Lung (tissue), 12 donors: Measurements from ENCODE around the gene PPOX. TPM values are rescaled to one million over a fixed set of nuclear protein-coding genes. Genes with fewer than 3 reads are reported as not detected.

Experiments used
- ATAC-seq: fragments of 200-7000 bp; cut with Tn5 transposase; one replicate; pipeline ENCODE4 v1.9.1; 2020; ENCODE audit warnings: moderate number of reproducible peaks; ENCODE audit not compliant: insufficient read depth, low FRiP score
- DNase-seq, 3 donors: peaks; one replicate each; pipeline ENCODE4 v3.0.0-alpha.2; 2013 to 2017
- H3K27ac ChIP-seq, 2 donors: one replicate each; pipeline ENCODE4 v1.5.1; 2013; ENCODE audit warnings: mild to moderate bottlenecking in 2 of 2, moderate library complexity in 2 of 2, control low read depth in 1 of 2, inconsistent platforms in 1 of 2, low read depth in 1 of 2, low read length in 1 of 2
- H3K27me3 ChIP-seq, 3 donors: one replicate each; pipeline ENCODE4 v1.5.1; 2013; ENCODE audit warnings: low read length in 2 of 3; ENCODE audit not compliant: control insufficient read depth in 3 of 3, insufficient read depth in 3 of 3
- H3K36me3 ChIP-seq, 4 donors: one replicate each; pipeline ENCODE4 v1.5.1; 2013; ENCODE audit warnings: low read length in 4 of 4, mild to moderate bottlenecking in 1 of 4, moderate library complexity in 1 of 4; ENCODE audit not compliant: control insufficient read depth in 4 of 4, insufficient read depth in 4 of 4
- H3K4me1 ChIP-seq, 5 donors: one replicate each; pipeline ENCODE4 v1.5.1; 2013; ENCODE audit warnings: low read length in 5 of 5, mild to moderate bottlenecking in 2 of 5, moderate library complexity in 1 of 5; ENCODE audit not compliant: control insufficient read depth in 5 of 5, insufficient read depth in 5 of 5
- H3K4me3 ChIP-seq: one replicate; pipeline ENCODE4 v1.5.1; 2013; ENCODE audit warnings: mild to moderate bottlenecking, control low read depth, moderate library complexity
- H3K9ac ChIP-seq, 2 donors: one replicate each; pipeline ENCODE4 v1.5.1; 2013; ENCODE audit warnings: low read length in 2 of 2, control low read depth in 1 of 2; ENCODE audit not compliant: insufficient read depth in 1 of 2
- H3K9me3 ChIP-seq, 4 donors: one replicate each; pipeline ENCODE4 v1.5.1; 2013; ENCODE audit warnings: low read length in 3 of 4, mild to moderate bottlenecking in 1 of 4, moderate library complexity in 1 of 4; ENCODE audit not compliant: control insufficient read depth in 4 of 4, insufficient read depth in 3 of 4
- CTCF ChIP-seq: IDR thresholded peaks from 2 replicates; pipeline ENCODE4 v1.5.1; 2012; ENCODE audit warnings: mild to moderate bottlenecking; ENCODE audit errors: control extremely low read depth, extremely low read depth
- WGBS, 2 donors: extraction: QIAGEN DNeasy Blood & Tissue Kit; methylation state at CpG; one replicate each; pipeline ENCODE4 v1.1.7; 2013; 5-methylcytosine and 5-hydroxymethylcytosine counted together
- polyA plus RNA-seq, 2 donors: library from polyadenylated mRNA; stranded (reverse); fragments of 200-250 nt; gene quantifications; one replicate each; pipeline ENCODE4 v1.2.1, GENCODE V29; 2013
- total RNA-seq, 2 donors: library from RNA; depleted of rRNA in 1 of 2; stranded (reverse); fragments of >200 nt in 1 of 2; gene quantifications; one replicate each; pipeline ENCODE4 v1.2.1, GENCODE V29; 2014 to 2021
- donor health status: control.
- donor health status: control.
- donor health status: Bipolar disorder and iron deficiency.
- donor health status: healthy.
- donor health status: DM: yes; HTN: yes; CAD: no.

Gene PPOX
- total and polyA plus RNA-seq, 4 donors: 14.8 to 34.1 (median 33.0) TPM

- ATAC-seq: no peak
- H3K4me1 ChIP-seq: peaks cover 7 to 29% (median 19%) of the 10 kb centered on the region in 5 donors
Observed at GRCh38 chr1:161133220-161133740, 32.9 kb upstream of the PPOX start.

GRCh38 chr1:161137881-161138280 is 28.3 kb upstream of the PPOX start:
- DNase-seq (no peak), ATAC-seq (no peak)
- Histone ChIP-seq H3K27me3 (no peaks in the 10 kb centered on the region), H3K27ac (no peak overlapping the region), H3K9me3 (no peaks in the 10 kb centered on the region), H3K9ac (peak overlapping the region in 1 of 2 donors; percentile 42), H3K36me3 (peaks cover 0 to 3% (median 0%) of the 10 kb centered on the region in 4 donors), H3K4me3 (no peak overlapping the region), H3K4me1 (peaks cover 0 to 7% (median 6%) of the 10 kb centered on the region in 5 donors)
- WGBS, 2 donors: 73 to 74% methylated on average over 3 of the region's 3 CpGs
- TF ChIP-seq CTCF: no peak

More at GRCh38 chr1:161133220-161133740, 32.9 kb upstream of the PPOX start:
- TF ChIP-seq CTCF: no peak
- Histone ChIP-seq H3K9ac (peak overlapping the region; percentile 67 to 99), H3K27me3 (no peaks in the 10 kb centered on the region), H3K27ac (peak overlapping the region; percentile 93 to 99), H3K36me3 (peaks cover 6 to 16% (median 12%) of the 10 kb centered on the region in 4 donors), H3K9me3 (no peaks in the 10 kb centered on the region), H3K4me3 (peak overlapping the region; percentile 67)
- DNase-seq: no peak
- 6 to 9% methylated on average over 11 of the region's 11 CpGs for WGBS, 2 donors

GRCh38 chr1:161138431-161138830 is 27.8 kb upstream of the PPOX start:
- no peak overlapping the region for H3K9ac ChIP-seq
- H3K4me3 ChIP-seq: no peak overlapping the region
- H3K27ac ChIP-seq: no peak overlapping the region
- no peak for DNase-seq
- no peaks in the 10 kb centered on the region for H3K27me3 ChIP-seq
- WGBS, 2 donors: 55 to 56% methylated on average over 1 of the region's 1 CpG
- peaks cover 0 to 3% (median 0%) of the 10 kb centered on the region in 4 donors for H3K36me3 ChIP-seq
- ATAC-seq: no peak
- peaks cover 0 to 7% (median 5%) of the 10 kb centered on the region in 5 donors for H3K4me1 ChIP-seq
- H3K9me3 ChIP-seq: no peaks in the 10 kb centered on the region
- TF ChIP-seq CTCF: no peak

GRCh38 chr1:161139766-161140165 is 26.5 kb upstream of the PPOX start:
- Histone ChIP-seq H3K9me3 (no peaks in the 10 kb centered on the region), H3K27me3 (no peaks in the 10 kb centered on the region), H3K9ac (no peak overlapping the region), H3K4me1 (no peaks in the 10 kb centered on the region), H3K36me3 (peaks cover 0 to 3% (median 0%) of the 10 kb centered on the region in 4 donors), H3K4me3 (no peak overlapping the region), H3K27ac (no peak overlapping the region)
- peak; percentile 26 for TF ChIP-seq CTCF
- 33 to 39% methylated on average over 1 of the region's 1 CpG for WGBS, 2 donors
- ATAC-seq (no peak), DNase-seq (peak; percentile 52 to 76 (median 59))
